Breast epithelium (tissue), 4 donors: Measurements from ENCODE around the gene DDIT3. TPM values are rescaled to one million over a fixed set of nuclear protein-coding genes. Genes with fewer than 3 reads are reported as not detected.

Source experiments
- DNase-seq, 2 donors: peaks; one replicate each; pipeline ENCODE4 v3.0.0-alpha.2; 2019; ENCODE audit warnings: low spot score in 2 of 2
- H3K27ac ChIP-seq, 2 donors: fragments of 200-600 bp; sonication (generic) in 1 of 2; one replicate each; pipeline ENCODE4 v1.5.1; 2016 to 2019; ENCODE audit warnings: mild to moderate bottlenecking in 1 of 2
- H3K27me3 ChIP-seq, 2 donors: fragments of 200-600 bp; sonication (generic) in 1 of 2; one replicate each; pipeline versions ENCODE4 v1.5.1 to v1.6.0; 2017 to 2019; ENCODE audit warnings: control low read depth in 1 of 2, mild to moderate bottlenecking in 1 of 2
- H3K36me3 ChIP-seq: fragments of 200-600 bp; one replicate; pipeline ENCODE4 v1.5.1; 2019
- H3K4me1 ChIP-seq, 2 donors: fragments of 200-600 bp; sonication (generic); one replicate each; pipeline ENCODE4 v1.5.1; 2016 to 2019; ENCODE audit warnings: control low read depth in 1 of 2
- H3K4me3 ChIP-seq, 3 donors: fragments of 200-600 bp; sonication (generic); 1 replicate in 2 of 3; 2 replicates in 1 of 3; pipeline ENCODE4 v1.5.1; 2016 to 2019; ENCODE audit warnings: mild to moderate bottlenecking in 3 of 3, moderate library complexity in 2 of 3
- H3K9me3 ChIP-seq, 2 donors: fragments of 200-600 bp; sonication (generic) in 1 of 2; one replicate each; pipeline ENCODE4 v1.5.1; 2016 to 2019; ENCODE audit warnings: control low read depth in 1 of 2
- CTCF ChIP-seq, 3 donors: fragments of 450-650 bp; IDR thresholded peaks; one replicate each; pipeline ENCODE4 v1.5.1; 2016 to 2017; ENCODE audit warnings: antibody characterized with exemption in 3 of 3, mild to moderate bottlenecking in 3 of 3, moderate library complexity in 3 of 3
- POLR2A ChIP-seq: fragments of 450-650 bp; IDR thresholded peaks from one replicate; pipeline ENCODE4 v1.6.1; 2016; ENCODE audit warnings: antibody characterized with exemption, mild to moderate bottlenecking, moderate library complexity
- POLR2AphosphoS5 ChIP-seq, 3 donors: sonication (generic); formaldehyde crosslinking; IDR thresholded peaks; one replicate each; pipeline ENCODE4 v1.6.1; 2017; ENCODE audit warnings: antibody characterized with exemption in 3 of 3
- intact Hi-C: fragments of 100-400 bp; cut with DNase I; formaldehyde crosslinking; loops from one replicate; pipeline ENCODE4 v1.15.1; 2023; ENCODE audit warnings: low total_unique reads
- total RNA-seq, 3 donors: library from RNA; depleted of rRNA; stranded (reverse); fragments of >200 nt; gene quantifications; one replicate each; pipeline ENCODE4 v1.1.0, GENCODE V29; 2016

Gene DDIT3
- total RNA-seq, 3 donors from 2014 or later = 39.0 to 58.4 (median 51.2) TPM

GRCh38 chr12:57549203-57549908 lies 29.0 kb upstream of the DDIT3 start:
- TF ChIP-seq POLR2AphosphoS5 (IDR thresholded peaks at IDR 0.05) = no peak
- no peak for TF ChIP-seq CTCF (IDR thresholded peaks at IDR 0.05)
- no peak for TF ChIP-seq POLR2A
- H3K4me1 ChIP-seq = peaks cover 6 to 7% of the 10 kb centered on the region in 2 donors
- H3K9me3 ChIP-seq = no peaks in the 10 kb centered on the region
- no peak overlapping the region for H3K27ac ChIP-seq
- H3K36me3 ChIP-seq = no peaks in the 10 kb centered on the region
- peaks cover 0 to 11% of the 10 kb centered on the region in 2 donors for H3K27me3 ChIP-seq
- no peak for DNase-seq
- intact Hi-C loops = no loop called here
- H3K4me3 ChIP-seq = peak overlapping the region; percentile 16 to 74 (median 53)

GRCh38 chr12:57548488-57548887 lies 28.2 kb upstream of the DDIT3 start:
- Histone ChIP-seq H3K4me1 (peaks cover 6 to 7% of the 10 kb centered on the region in 2 donors), H3K9me3 (no peaks in the 10 kb centered on the region), H3K36me3 (no peaks in the 10 kb centered on the region), H3K27ac (no peak overlapping the region), H3K4me3 (no peak overlapping the region), H3K27me3 (peaks cover 0 to 11% of the 10 kb centered on the region in 2 donors)
- TF ChIP-seq CTCF (IDR thresholded peaks at IDR 0.05) (no peak), POLR2AphosphoS5 (IDR thresholded peaks at IDR 0.05) (no peak), POLR2A (no peak)
- intact Hi-C loops = no loop called here
- no peak for DNase-seq

GRCh38 chr12:57548013-57548315 lies 27.6 kb upstream of the DDIT3 start:
- intact Hi-C loops = no loop called here
- DNase-seq = no peak
- peaks cover 6 to 7% of the 10 kb centered on the region in 2 donors for H3K4me1 ChIP-seq
- peaks cover 0 to 11% of the 10 kb centered on the region in 2 donors for H3K27me3 ChIP-seq
- no peak overlapping the region for H3K27ac ChIP-seq
- H3K9me3 ChIP-seq = no peaks in the 10 kb centered on the region
- H3K4me3 ChIP-seq = no peak overlapping the region
- TF ChIP-seq POLR2AphosphoS5 (IDR thresholded peaks at IDR 0.05) = no peak
- TF ChIP-seq POLR2A = no peak
- TF ChIP-seq CTCF (IDR thresholded peaks at IDR 0.05) = no peak
- H3K36me3 ChIP-seq = no peaks in the 10 kb centered on the region

- no peaks in the 10 kb centered on the region for H3K9me3 ChIP-seq
- peak overlapping the region; percentile 85 to 95 (median 88) for H3K4me3 ChIP-seq
- peak overlapping the region; percentile 92 to 95 for H3K27ac ChIP-seq
- H3K27me3 ChIP-seq = peaks cover 0 to 11% of the 10 kb centered on the region in 2 donors
- intact Hi-C loops = no loop called here
- no peak for TF ChIP-seq CTCF (IDR thresholded peaks at IDR 0.05)
- no peaks in the 10 kb centered on the region for H3K36me3 ChIP-seq
- peaks cover 6 to 7% of the 10 kb centered on the region in 2 donors for H3K4me1 ChIP-seq
- DNase-seq = no peak
These were observed 27.1 kb upstream of the DDIT3 start for GRCh38 chr12:57547288-57548012.
